ENCODE results near the gene FMO1. TPM values are rescaled to one million over a fixed set of nuclear protein-coding genes. Genes with fewer than 3 reads are reported as not detected.

Gene FMO1
- polyA plus RNA-seq, 2 of the 4 experiments (the other 2 are of a cell fraction), result not detected

DNA sequence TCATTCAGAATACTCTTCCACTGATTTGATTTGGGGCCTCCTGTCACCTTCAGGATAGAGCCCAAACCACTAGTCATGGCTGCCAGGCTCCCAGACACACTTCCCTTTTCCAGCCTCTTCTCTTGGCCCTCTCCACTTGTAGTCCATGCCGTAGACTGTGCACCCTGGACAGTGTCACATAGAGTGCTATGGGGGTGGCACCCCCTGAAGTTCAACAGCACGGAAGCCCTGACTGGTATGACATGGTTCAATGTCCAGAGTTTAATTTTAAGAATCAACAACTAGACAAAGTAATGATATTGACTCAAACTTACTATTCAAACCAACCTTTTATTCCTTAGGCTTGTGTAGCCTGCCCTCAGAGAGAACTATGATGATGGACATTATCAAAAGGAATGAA, 40.9 kb upstream of the FMO1 start:
- H3K9me3 ChIP-seq, result no peaks in the 10 kb centered on the region
- TF ChIP-seq TFCP2L1 (CRISPR knock-in tag; IDR thresholded peaks at IDR 0.05) (no peak), MAFK (IDR thresholded peaks at IDR 0.05; ENCODE audit: partially characterized antibody) (no peak), HOXB5 (CRISPR knock-in tag; IDR thresholded peaks at IDR 0.05) (no peak), CEBPB (IDR thresholded peaks at IDR 0.05) (no peak), ESRRA (IDR thresholded peaks at IDR 0.05; ENCODE audit: borderline replicate concordance, low read length) (no peak), POLR2AphosphoS2 (conservative IDR thresholded peaks at IDR 0.05; ENCODE audit: low read length) (no peak), RCOR1 (IDR thresholded peaks at IDR 0.05; ENCODE audit: low read depth, low read length) (no peak), FOXS1 (CRISPR knock-in tag; IDR thresholded peaks at IDR 0.05) (no peak), HOXA7 (CRISPR knock-in tag; IDR thresholded peaks at IDR 0.05) (no peak)
- ChIA-PET CTCF (no interaction called here), POLR2A (no interaction called here)
- H3K4me3 ChIP-seq, result no peak overlapping the region
- no peak overlapping the region for H3K27ac ChIP-seq
- 36% methylated on average over 2 of the region's 2 CpGs for WGBS (ENCODE audit: missing lambda C conversion rate)
- no peak for ATAC-seq
- no peak for DNase-seq (ENCODE audit: low read depth in 1 of 2, low spot score in 1 of 2)
- no peak overlapping the region for H3K4me2 ChIP-seq
- no peak for FAIRE-seq
- no peaks in the 10 kb centered on the region for H3K4me1 ChIP-seq

DNA sequence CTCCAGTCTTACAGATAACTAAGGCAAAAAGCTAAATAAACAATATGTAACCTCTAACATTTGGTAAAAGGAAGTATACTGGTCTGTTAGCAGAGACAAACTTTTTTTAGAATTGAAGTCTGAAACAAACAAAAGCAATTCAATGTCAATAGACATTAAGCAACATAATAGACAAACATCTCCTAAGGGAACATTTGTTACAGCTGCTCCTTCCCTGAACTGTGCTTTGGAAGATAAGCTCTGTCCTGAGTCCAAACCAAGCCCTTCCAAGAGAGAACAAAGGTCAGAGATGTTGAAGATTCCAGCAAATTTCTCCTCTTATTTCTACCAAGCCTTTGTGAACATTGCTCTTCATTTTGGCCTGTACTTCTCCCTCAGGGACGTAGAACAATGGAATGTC, 37.9 kb upstream of the FMO1 start:
- POLR2A ChIA-PET, result no interaction called here
- TF ChIP-seq, protein P1, sequence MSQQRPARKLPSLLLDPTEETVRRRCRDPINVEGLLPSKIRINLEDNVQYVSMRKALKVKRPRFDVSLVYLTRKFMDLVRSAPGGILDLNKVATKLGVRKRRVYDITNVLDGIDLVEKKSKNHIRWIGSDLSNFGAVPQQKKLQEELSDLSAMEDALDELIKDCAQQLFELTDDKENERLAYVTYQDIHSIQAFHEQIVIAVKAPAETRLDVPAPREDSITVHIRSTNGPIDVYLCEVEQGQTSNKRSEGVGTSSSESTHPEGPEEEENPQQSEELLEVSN (IDR thresholded peaks at IDR 0.05; ENCODE audit: borderline replicate concordance, low read depth), result no peak
- TF ChIP-seq MYC (IDR thresholded peaks at IDR 0.05; ENCODE audit: borderline replicate concordance, low read length), result no peak
- no peak for TF ChIP-seq ESRRA (IDR thresholded peaks at IDR 0.05; ENCODE audit: borderline replicate concordance, low read length)
- no peak for TF ChIP-seq NPAS2 (CRISPR knock-in tag; IDR thresholded peaks at IDR 0.05; ENCODE audit: borderline replicate concordance)
- TF ChIP-seq FOSL2 (IDR thresholded peaks at IDR 0.05), result no peak
- TF ChIP-seq FOSL2 (CRISPR knock-in tag; IDR thresholded peaks at IDR 0.05), result no peak
- TF ChIP-seq TFCP2L1 (CRISPR knock-in tag; IDR thresholded peaks at IDR 0.05), result no peak
- DNase-seq (ENCODE audit: low read depth in 1 of 2, low spot score in 1 of 2) (peak in 1 of 2 experiments; percentile 21), FAIRE-seq (no peak), ATAC-seq (peak in 1 of 2 experiments; percentile 36; a peak in 1 of 6 replicates)
- CTCF ChIA-PET, result no interaction called here
- Histone ChIP-seq H3K9me3 (no peaks in the 10 kb centered on the region), H3K27ac (no peak overlapping the region), H3K4me2 (no peak overlapping the region), H3K4me1 (no peaks in the 10 kb centered on the region), H3K4me3 (no peak overlapping the region)
- WGBS (ENCODE audit: missing lambda C conversion rate), result 0% methylated on average over 1 of the region's 1 CpG

DNA sequence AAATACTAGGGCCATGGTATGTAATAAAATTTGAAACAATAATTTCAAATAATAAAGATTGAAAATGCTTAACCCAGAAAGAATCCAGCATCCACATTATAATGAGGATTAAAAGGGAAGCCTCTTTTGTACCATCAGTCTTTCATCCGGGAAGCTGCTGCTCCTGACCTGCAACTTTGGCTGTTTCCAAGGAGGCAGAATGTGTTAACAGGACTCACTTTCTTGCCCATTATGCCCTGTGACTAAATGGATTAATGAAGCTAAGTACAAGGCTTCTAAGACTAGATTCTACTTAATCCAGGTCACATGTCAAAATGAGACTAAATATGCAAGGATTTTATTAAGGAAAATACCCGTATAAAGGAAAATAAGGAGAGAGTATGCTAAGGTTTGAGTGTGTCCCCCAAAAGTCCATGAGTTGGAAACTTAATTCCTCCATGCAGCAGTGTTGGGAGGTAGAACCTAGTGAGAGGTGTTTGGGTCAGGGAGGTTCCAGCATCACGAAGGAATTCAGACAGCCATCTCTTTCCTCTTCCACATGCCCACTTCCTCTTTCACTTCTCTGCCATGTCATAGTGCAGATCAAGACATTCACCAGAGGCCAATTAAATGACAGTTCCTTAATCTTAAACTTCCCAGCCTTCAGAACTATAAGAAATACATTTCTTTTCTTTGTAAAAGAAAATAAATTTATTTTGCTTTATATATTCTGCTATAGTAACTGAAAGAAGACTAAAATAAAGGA, 35.5 kb upstream of the FMO1 start:
- ChIA-PET POLR2A (no interaction called here), CTCF (interaction anchor here (0.8 to 0.9 kb wide), 2 partner anchors 14 to 246 kb away, joined by 3 to 4 read pairs; no protein-coding TSS in a partner anchor)
- Histone ChIP-seq H3K4me3 (no peak overlapping the region), H3K4me2 (no peak overlapping the region), H3K9me3 (no peaks in the 10 kb centered on the region), H3K4me1 (no peaks in the 10 kb centered on the region), H3K27ac (no peak overlapping the region)
- 62% methylated on average over 3 of the region's 3 CpGs for WGBS (ENCODE audit: missing lambda C conversion rate)
- ATAC-seq (no peak), FAIRE-seq (no peak), DNase-seq (ENCODE audit: low read depth in 1 of 2, low spot score in 1 of 2) (no peak)
- no peak for TF ChIP-seq RAD21 (conservative IDR thresholded peaks at IDR 0.05 in 1 of 2, IDR thresholded peaks at IDR 0.05 in 1 of 2)
- no peak for TF ChIP-seq EHF (CRISPR knock-in tag; IDR thresholded peaks at IDR 0.05)
- no peak for TF ChIP-seq HEYL (CRISPR knock-in tag; IDR thresholded peaks at IDR 0.05)
- TF ChIP-seq, protein P2, sequence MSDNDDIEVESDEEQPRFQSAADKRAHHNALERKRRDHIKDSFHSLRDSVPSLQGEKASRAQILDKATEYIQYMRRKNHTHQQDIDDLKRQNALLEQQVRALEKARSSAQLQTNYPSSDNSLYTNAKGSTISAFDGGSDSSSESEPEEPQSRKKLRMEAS (IDR thresholded peaks at IDR 0.05), result no peak
- no peak for TF ChIP-seq SMC3 (IDR thresholded peaks at IDR 0.05)
- TF ChIP-seq FOSB (CRISPR knock-in tag; IDR thresholded peaks at IDR 0.05), result no peak
- TF ChIP-seq HOXB5 (CRISPR knock-in tag; IDR thresholded peaks at IDR 0.05), result no peak

Measured in A549 (cell line).